ENCODE results near the gene HEBP1.

- TF ChIP-seq MAX (IDR thresholded peaks at IDR 0.05) (no peak), REST (IDR thresholded peaks at IDR 0.05) (no peak), GABPA (IDR thresholded peaks at IDR 0.05 in 1 of 2, conservative IDR thresholded peaks at IDR 0.05 in 1 of 2) (no peak), CTCF (IDR thresholded peaks at IDR 0.05; ENCODE audit: low read depth, low read length, missing input control) (no peak), SP1 (IDR thresholded peaks at IDR 0.05) (no peak), HNF4G (IDR thresholded peaks at IDR 0.05) (no peak), YY1 (IDR thresholded peaks at IDR 0.05) (no peak), RAD21 (IDR thresholded peaks at IDR 0.05) (no peak), JUND (IDR thresholded peaks at IDR 0.05) (no peak), ATF3 (IDR thresholded peaks at IDR 0.05) (no peak), NR2F2 (IDR thresholded peaks at IDR 0.05) (no peak), RXRA (IDR thresholded peaks at IDR 0.05) (no peak)
Measured at GRCh38 chr12:12951504-12951903, 48.6 kb downstream of the HEBP1 start.
